Activated CD4-positive, alpha-beta T cell treated with anti-CD3 and anti-CD28 coated beads, Interleukin-2, amount 10 ng/mL, durations not matched to agents 7 days and 5 days (primary cell): ENCODE data around the gene NUAK1. TPM values are rescaled to one million over a fixed set of nuclear protein-coding genes. Genes with fewer than 3 reads are reported as not detected.
A peak's percentile ranks its signal among the peaks of the same experiment; 100 is the strongest.
"Not testable (repeated sequence)": the region's sequence is repeated elsewhere in the genome, so short reads cannot be mapped to it uniquely, and the experiment has no call there.

ENCODE experiments used
- CTCF ChIA-PET: fragments of 350-600 bp; sonication (Branson Sonifier 250); formaldehyde crosslinking; loops from one replicate; lab custom pipeline; 2021; ENCODE audit warnings: antibody characterized with exemption; lab: Charles Lee
- POLR2A ChIA-PET: fragments of 350-600 bp; sonication (Branson Sonifier 250); formaldehyde crosslinking; loops from one replicate; lab custom pipeline; 2021; ENCODE audit warnings: antibody characterized with exemption; lab: Charles Lee
- DNase-seq: peaks from one replicate; pipeline ENCODE4 v3.0.0-alpha.2; 2020
- H3K27ac Mint-ChIP-seq: one replicate; pipeline ENCODE4 v1.8.0; 2021; ENCODE audit warnings: mild to moderate bottlenecking, moderate library complexity, mixed read lengths
- H3K27me3 Mint-ChIP-seq: one replicate; pipeline ENCODE4 v1.8.0; 2021; ENCODE audit warnings: mixed read lengths
- H3K36me3 Mint-ChIP-seq: one replicate; pipeline ENCODE4 v1.8.0; 2021; ENCODE audit warnings: low read depth, mixed read lengths
- H3K4me1 Mint-ChIP-seq: one replicate; pipeline ENCODE4 v1.8.0; 2021; ENCODE audit warnings: mixed read lengths
- H3K4me3 Mint-ChIP-seq: one replicate; pipeline ENCODE4 v1.8.0; 2021; ENCODE audit warnings: mild to moderate bottlenecking, moderate library complexity, mixed read lengths
- H3K9me3 Mint-ChIP-seq: one replicate; pipeline ENCODE4 v1.8.0; 2021; ENCODE audit warnings: mixed read lengths
- total RNA-seq, 2 experiments: library from RNA; stranded (reverse); gene quantifications; one replicate each; pipeline ENCODE4 v1.2.3, GENCODE V29; 2021

The NUAK1 gene
- total RNA-seq, 2 experiments from 2014 or later: not detected

DNA sequence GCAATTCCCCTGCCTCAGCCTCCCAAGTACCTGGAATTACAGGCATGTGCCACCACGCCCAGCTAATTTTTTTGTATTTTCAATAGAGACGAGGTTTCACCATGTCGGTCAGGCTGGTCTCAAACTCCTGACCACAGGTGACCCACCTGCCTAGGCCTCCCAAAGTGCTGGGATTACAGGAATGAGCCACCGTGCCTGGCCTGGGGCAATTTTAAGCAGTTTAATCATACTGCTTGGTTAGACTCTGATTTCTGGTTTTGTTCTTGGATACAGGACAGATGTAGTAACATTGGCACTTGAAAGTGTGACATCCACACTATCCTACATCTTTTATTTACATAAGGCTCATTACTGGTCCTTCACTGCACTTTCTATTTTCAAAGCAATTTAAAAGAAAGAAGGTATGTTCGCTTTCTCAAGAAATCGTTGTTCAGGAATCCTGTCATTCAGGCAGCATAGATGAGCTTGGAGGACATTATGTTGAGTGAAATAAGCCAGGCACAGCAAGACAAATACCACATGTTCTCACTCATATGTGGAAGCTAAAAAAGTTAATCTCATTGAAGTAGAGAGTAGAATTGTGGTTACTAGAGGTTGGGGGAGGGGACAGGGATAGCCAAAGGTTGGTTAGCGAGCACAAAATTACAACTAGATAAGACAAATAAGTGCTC, 4.0 kb upstream of the NUAK1 start:
- no peaks in the 10 kb centered on the region for H3K9me3 Mint-ChIP-seq
- POLR2A ChIA-PET: no interaction called here
- peaks cover 2% of the 10 kb centered on the region for H3K4me1 Mint-ChIP-seq
- CTCF ChIA-PET: interaction anchor here (1.7 kb wide), 1 partner anchor 9 kb away, joined by 4 read pairs; no protein-coding TSS in a partner anchor
- no peak overlapping the region for H3K27ac Mint-ChIP-seq
- no peaks in the 10 kb centered on the region for H3K36me3 Mint-ChIP-seq
- H3K27me3 Mint-ChIP-seq: peaks cover 44% of the 10 kb centered on the region
- H3K4me3 Mint-ChIP-seq: no peak overlapping the region
- no peak for DNase-seq

DNA sequence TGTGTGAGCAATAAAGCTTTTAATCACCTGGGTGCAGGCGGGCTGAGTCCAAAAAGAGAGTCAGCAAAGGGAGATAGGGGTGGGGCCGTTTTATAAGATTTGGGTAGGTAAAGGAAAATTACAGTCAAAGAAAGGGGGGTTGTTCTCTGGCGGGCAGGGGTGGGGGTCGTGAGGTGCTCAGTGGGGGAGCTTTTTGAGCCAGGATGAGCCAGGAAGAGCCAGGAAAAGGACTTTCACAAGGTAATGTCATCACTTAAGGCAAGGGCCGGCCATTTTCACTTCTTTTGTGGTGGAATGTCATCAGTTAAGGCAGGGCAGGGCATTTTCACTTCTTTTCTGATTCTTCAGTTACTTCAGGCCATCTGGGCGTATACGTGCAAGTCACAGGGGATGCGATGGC, 3.2 kb upstream of the NUAK1 start:
- H3K36me3 Mint-ChIP-seq, POLR2A ChIA-PET, H3K4me1 Mint-ChIP-seq, H3K27ac Mint-ChIP-seq, H3K9me3 Mint-ChIP-seq, DNase-seq, H3K4me3 Mint-ChIP-seq: not testable (repeated sequence)
- H3K27me3 Mint-ChIP-seq: peaks cover 51% of the 10 kb centered on the region
- CTCF ChIA-PET: interaction anchor here (1.7 kb wide), 1 partner anchor 10 kb away, joined by 4 read pairs; no protein-coding TSS in a partner anchor

DNA sequence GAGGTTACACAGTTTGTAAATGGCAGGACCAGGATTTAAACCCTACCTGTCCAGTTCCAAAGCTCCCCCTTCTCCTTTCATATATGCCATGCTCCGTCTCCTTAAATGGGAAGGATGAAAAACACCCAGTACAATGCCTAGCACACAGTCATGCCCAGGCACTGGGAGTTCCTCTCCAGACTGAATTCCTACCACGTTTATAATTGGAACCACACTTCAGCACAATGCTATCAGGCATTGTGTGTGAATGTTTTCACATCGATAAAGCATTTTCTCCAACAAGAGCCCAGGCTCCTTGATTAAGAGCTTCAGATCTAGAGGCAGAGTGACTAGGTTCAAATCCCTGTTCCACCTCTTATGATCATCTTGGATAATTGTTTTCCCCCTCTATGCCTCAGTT, 2.7 kb upstream of the NUAK1 start:
- Mint-ChIP-seq H3K9me3 (no peaks in the 10 kb centered on the region), H3K27me3 (peaks cover 53% of the 10 kb centered on the region), H3K4me3 (no peak overlapping the region), H3K27ac (no peak overlapping the region), H3K4me1 (peaks cover 3% of the 10 kb centered on the region), H3K36me3 (no peaks in the 10 kb centered on the region)
- CTCF ChIA-PET: interaction anchor here (1.7 kb wide), 1 partner anchor 10 kb away, joined by 4 read pairs; no protein-coding TSS in a partner anchor
- POLR2A ChIA-PET: no interaction called here
- DNase-seq: no peak

DNA sequence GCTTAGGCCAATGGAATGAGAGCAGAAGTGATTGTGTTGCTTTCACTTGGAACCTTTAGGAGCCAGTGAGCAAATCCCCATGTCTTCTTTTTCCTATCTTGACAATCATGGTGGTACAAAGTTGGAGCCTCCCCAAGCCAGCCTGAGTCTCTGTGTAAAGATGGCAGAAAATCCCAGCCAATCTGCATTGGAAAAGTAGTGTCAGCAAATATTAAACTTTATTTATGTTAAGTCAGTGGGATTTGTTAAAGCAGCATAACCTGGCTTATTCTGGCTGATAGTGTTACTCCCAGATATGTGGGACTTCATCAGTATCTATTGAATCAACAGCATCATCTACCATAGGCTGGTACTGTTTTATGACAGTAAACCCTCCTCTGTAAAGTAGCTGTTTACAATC, 2.2 kb upstream of the NUAK1 start:
- Mint-ChIP-seq H3K9me3 (no peaks in the 10 kb centered on the region), H3K4me1 (peaks cover 3% of the 10 kb centered on the region), H3K27me3 (peaks cover 58% of the 10 kb centered on the region), H3K27ac (no peak overlapping the region), H3K36me3 (no peaks in the 10 kb centered on the region), H3K4me3 (no peak overlapping the region)
- ChIA-PET CTCF (no interaction called here), POLR2A (no interaction called here)
- DNase-seq: no peak

DNA sequence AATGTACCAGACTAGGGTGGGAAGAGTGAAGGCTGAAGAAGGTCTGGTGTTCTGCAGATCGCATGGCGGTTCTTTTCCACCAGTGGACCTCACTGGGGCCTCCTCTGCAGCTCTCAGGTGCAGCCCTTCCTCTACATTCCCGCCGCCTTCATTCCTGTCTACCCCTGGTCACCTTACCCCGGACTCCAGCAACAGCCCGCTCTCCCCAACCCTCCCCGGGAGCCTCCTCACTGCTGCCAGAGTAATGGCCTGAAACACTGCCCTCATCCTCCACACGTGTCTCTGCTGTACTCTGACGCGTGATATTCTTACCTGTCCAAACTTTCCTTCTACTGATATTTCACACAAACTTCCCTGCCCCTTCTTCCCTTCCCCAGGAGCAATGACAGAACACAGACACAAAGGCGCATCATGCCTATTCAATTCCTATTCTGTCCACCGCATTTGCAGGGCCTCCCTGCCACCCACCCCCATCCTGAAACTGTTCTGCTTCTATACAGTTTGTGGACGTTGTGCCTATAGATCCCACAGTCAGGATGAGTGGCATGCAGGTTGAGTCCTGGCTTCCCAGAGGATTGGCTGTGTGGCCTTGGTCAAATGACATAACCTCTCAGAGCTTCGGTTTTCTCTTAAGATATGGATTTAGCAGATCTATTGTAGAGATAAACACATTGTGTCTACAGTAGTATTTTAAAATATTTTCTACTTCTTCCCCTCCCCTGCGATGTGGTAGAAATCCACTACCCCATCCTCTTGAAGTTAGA, 1.7 kb upstream of the NUAK1 start:
- H3K27me3 Mint-ChIP-seq: peaks cover 60% of the 10 kb centered on the region
- no peaks in the 10 kb centered on the region for H3K36me3 Mint-ChIP-seq
- peaks cover 3% of the 10 kb centered on the region for H3K4me1 Mint-ChIP-seq
- H3K4me3 Mint-ChIP-seq: no peak overlapping the region
- H3K9me3 Mint-ChIP-seq: no peaks in the 10 kb centered on the region
- DNase-seq: no peak
- H3K27ac Mint-ChIP-seq: no peak overlapping the region
- CTCF ChIA-PET: no interaction called here
- POLR2A ChIA-PET: no interaction called here

DNA sequence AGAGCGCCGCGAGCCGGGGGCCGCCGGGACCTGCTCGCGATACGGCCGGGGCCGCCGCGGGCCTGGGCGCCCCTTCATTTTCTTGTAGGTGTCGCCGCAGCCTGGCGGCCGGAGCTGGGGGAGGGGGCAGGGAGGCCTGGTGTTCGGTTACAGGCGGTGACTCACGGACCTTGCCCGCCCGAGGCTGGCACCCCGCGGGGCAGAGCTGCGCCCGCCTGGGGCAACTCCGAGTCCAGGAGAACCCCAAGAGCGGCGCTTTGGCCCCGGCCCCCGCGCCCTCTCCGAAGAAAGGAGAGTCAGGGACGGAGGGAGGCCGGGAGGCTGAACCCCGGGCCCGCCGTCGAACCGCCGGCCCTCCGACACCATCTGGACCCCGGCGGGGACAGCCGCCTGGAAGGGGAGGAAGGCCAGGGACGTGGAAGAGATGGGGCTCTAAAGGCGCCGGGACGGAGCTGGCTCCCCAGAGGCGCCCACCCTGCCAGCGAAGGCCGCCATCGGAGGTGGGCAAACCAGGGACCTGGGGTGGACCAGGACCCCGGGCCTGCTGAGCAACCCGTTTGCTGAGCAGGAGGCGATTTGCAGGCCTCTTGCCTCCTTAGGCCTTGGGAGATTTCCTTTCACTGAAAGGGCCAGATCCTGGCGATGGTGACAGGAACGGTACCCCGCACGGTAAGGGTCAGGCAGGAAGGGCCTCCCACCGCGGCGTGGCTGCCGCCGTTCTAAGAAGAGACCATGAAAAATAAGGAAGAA, 843 bp upstream of the NUAK1 start:
- Mint-ChIP-seq H3K27me3 (peaks cover 60% of the 10 kb centered on the region), H3K4me3 (no peak overlapping the region), H3K27ac (no peak overlapping the region), H3K4me1 (peaks cover 3% of the 10 kb centered on the region), H3K9me3 (no peaks in the 10 kb centered on the region), H3K36me3 (no peaks in the 10 kb centered on the region)
- DNase-seq: no peak
- CTCF ChIA-PET: interaction anchor here (0.6 to 0.9 kb wide), 2 partner anchors 9 to 171 kb away, joined by 3 to 4 read pairs; no protein-coding TSS in a partner anchor
- POLR2A ChIA-PET: no interaction called here

DNA sequence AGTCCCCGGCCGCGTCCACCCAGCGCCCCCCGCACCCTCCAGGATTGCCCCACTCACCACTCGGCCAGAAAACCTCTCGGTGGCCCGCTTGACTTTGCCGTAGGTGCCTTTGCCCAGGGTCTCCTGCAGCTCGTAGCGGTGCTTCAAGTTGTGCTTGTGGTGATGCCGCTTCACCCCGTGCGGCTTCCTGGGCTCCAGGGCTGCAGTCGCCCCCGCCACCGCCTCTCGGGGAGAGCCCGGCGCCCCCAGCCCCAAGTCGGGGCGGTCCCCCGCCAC, 459 bp downstream of the NUAK1 start:
- DNase-seq: no peak
- H3K4me3 Mint-ChIP-seq: no peak overlapping the region
- CTCF ChIA-PET: no interaction called here

DNA sequence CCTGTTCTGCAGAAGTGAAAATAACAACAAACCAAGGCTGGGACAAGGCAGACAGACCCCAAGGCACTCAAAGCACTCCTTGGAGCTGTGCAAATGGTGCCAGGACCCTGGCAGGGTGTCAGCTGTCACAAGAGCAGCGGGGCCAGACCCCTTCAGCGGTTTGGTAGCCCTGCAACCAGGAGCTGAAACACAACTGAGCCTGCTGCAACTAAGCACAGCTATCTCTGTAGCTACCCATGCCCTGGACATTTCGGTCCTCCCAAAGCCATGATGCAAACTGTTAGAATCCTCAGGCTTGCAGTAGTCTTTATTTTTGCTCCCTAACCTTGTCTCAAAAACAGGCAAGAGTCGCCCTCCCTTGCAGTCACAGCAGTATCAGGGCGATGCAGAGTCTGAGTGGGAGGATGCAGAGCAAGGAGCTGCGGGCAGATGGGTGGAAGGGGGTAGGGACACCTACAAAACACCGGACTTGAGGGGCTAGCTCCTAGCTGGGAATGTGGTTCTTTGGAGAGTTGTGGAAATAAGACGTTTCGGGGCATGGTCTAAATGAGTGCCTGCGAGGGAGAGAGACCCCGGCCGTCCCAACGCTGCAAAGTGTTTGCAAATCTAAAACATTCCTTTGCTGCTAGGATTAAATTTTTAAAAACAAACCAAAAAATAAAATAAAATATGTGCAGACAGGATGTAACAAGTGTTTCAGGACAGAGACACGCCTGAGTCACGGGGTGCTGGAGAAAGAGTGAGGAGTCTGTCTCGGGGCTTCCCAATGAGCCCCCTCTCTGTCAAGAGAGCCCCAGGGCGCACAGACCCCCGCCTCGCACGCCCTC, 1.0 kb downstream of the NUAK1 start:
- Mint-ChIP-seq H3K9me3 (no peaks in the 10 kb centered on the region), H3K4me1 (peaks cover 3% of the 10 kb centered on the region), H3K27me3 (peaks cover 65% of the 10 kb centered on the region), H3K4me3 (no peak overlapping the region), H3K27ac (no peak overlapping the region), H3K36me3 (no peaks in the 10 kb centered on the region)
- ChIA-PET POLR2A (interaction anchor here (0.6 kb wide), 1 partner anchor 105 kb away, joined by 3 read pairs; no protein-coding TSS in a partner anchor), CTCF (interaction anchor here (0.7 to 1.3 kb wide), 3 partner anchors 10 to 717 kb away, joined by 3 to 4 read pairs (median 3); no protein-coding TSS in a partner anchor)
- DNase-seq: no peak

More for the DNA sequence above, 459 bp downstream of the NUAK1 start:
- Mint-ChIP-seq H3K4me1 (peaks cover 3% of the 10 kb centered on the region), H3K9me3 (no peaks in the 10 kb centered on the region), H3K27ac (no peak overlapping the region), H3K27me3 (peaks cover 64% of the 10 kb centered on the region), H3K36me3 (no peaks in the 10 kb centered on the region)
- POLR2A ChIA-PET: no interaction called here

DNA sequence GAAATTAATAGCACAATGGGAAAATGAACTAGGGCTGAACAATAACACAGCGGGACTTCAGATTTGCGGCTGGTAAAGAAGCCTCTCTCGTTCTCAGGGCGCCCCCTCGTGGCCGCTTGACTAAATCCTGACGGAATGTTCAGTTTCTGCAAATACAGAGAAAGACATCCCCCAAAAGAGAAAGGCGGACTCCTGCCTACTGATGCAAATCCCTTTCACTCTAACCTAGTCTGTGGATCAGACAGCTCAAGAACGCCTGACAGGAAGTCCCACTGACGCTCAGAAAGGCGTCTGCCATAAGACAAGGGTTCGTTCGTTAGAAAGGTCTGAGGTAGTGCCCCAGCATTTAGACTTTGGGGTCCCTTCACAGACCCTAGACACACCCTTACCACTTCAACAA, 2.5 kb downstream of the NUAK1 start:
- H3K4me3 Mint-ChIP-seq: no peak overlapping the region
- peaks cover 3% of the 10 kb centered on the region for H3K4me1 Mint-ChIP-seq
- no peak overlapping the region for H3K27ac Mint-ChIP-seq
- no peaks in the 10 kb centered on the region for H3K36me3 Mint-ChIP-seq
- no peaks in the 10 kb centered on the region for H3K9me3 Mint-ChIP-seq
- CTCF ChIA-PET: interaction anchor here (0.7 to 1.5 kb wide), 5 partner anchors 13 to 716 kb away, joined by 3 to 6 read pairs (median 4); no protein-coding TSS in a partner anchor
- POLR2A ChIA-PET: no interaction called here
- H3K27me3 Mint-ChIP-seq: peaks cover 56% of the 10 kb centered on the region
- DNase-seq: peak; percentile 74

DNA sequence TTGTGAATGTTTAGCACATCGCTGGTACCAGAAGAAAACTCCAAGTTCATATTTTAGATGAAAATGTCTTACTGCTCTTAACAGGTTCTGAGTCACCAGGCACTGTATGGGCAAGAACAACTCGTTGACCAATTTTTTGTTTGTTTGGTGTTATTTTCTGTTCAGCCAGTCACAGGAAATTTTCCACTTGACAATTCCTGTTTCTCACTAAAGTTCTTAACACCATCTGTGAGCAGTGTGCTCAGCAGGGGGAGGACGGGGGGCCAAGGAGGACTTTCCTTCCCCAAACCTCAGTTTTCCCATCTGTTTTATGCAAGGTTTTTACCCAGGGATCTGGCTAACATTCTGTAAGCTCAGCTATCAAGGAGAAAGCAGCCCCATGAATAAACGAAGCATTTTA, 3.0 kb downstream of the NUAK1 start:
- Mint-ChIP-seq H3K4me1 (peaks cover 3% of the 10 kb centered on the region), H3K27me3 (peaks cover 51% of the 10 kb centered on the region), H3K36me3 (no peaks in the 10 kb centered on the region), H3K27ac (no peak overlapping the region), H3K9me3 (no peaks in the 10 kb centered on the region), H3K4me3 (no peak overlapping the region)
- ChIA-PET CTCF (interaction anchor here (0.7 to 1.5 kb wide), 3 partner anchors 16 to 711 kb away, joined by 3 to 4 read pairs (median 4); no protein-coding TSS in a partner anchor), POLR2A (no interaction called here)
- no peak for DNase-seq

DNA sequence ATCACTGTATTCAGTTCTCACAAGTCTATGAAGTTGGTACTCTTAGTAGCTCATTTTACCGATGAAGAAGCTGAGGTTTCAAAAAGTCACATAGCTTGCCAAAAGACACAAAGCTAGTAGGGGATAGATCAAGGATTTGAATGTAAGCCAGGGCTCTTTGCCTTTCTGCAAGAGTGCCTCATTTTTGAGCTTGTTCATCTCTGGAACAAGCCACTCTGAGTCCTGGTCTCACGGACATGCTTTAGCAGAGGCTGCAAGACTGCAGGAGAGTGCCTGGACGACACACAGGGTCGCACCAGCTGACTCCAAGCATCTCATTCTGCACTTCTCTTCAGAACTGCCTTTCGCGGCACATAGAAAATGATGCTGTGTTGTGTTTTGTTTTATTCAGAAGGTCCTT, 3.7 kb downstream of the NUAK1 start:
- CTCF ChIA-PET: interaction anchor here (1.5 to 1.6 kb wide), 3 partner anchors 14 to 341 kb away, joined by 3 to 4 read pairs (median 3); no protein-coding TSS in a partner anchor
- H3K4me1 Mint-ChIP-seq: peaks cover 3% of the 10 kb centered on the region
- DNase-seq: no peak

More for the DNA sequence above, 3.7 kb downstream of the NUAK1 start:
- Mint-ChIP-seq H3K27ac (no peak overlapping the region), H3K4me3 (no peak overlapping the region), H3K36me3 (no peaks in the 10 kb centered on the region), H3K9me3 (no peaks in the 10 kb centered on the region), H3K27me3 (peaks cover 44% of the 10 kb centered on the region)
- POLR2A ChIA-PET: no interaction called here
